HG02678 (cell line): ENCODE results near the gene EXOC3.
"Not testable (repeated sequence)": the region's sequence is repeated elsewhere in the genome, so short reads cannot be mapped to it uniquely, and the experiment has no call there.

Experiments used
- ATAC-seq: cut with Tn5 transposase; IDR thresholded peaks from one replicate; pipeline ENCODE4 v1.9.1; 2021; ENCODE audit warnings: mild to moderate bottlenecking, moderate library complexity; ENCODE audit not compliant: unreplicated experiment

EXOC3 gene

GRCh38 chr5:406041-406440 lies 36.9 kb upstream of the EXOC3 start:
- no peak for ATAC-seq

GRCh38 chr5:407051-407450 lies 35.9 kb upstream of the EXOC3 start:
- no peak for ATAC-seq

- no peak for ATAC-seq
Measured at GRCh38 chr5:407801-408268, 35.1 kb upstream of the EXOC3 start.

GRCh38 chr5:410911-411517 lies 32.0 kb upstream of the EXOC3 start:
- no peak for ATAC-seq

GRCh38 chr5:411728-412127 lies 31.2 kb upstream of the EXOC3 start:
- no peak for ATAC-seq

GRCh38 chr5:414991-415927 lies 27.7 kb upstream of the EXOC3 start:
- not testable (repeated sequence) for ATAC-seq

GRCh38 chr5:415928-416635 lies 26.9 kb upstream of the EXOC3 start:
- ATAC-seq: no peak

GRCh38 chr5:416636-416960 lies 26.4 kb upstream of the EXOC3 start:
- no peak for ATAC-seq

- no peak for ATAC-seq
Measured at GRCh38 chr5:417301-418161, 25.4 kb upstream of the EXOC3 start.

- no peak for ATAC-seq
Measured at GRCh38 chr5:418162-419121, 24.5 kb upstream of the EXOC3 start.

- no peak for ATAC-seq
Measured at GRCh38 chr5:419970-420369, 23.0 kb upstream of the EXOC3 start.

- no peak for ATAC-seq
Measured at GRCh38 chr5:420632-421286, 22.2 kb upstream of the EXOC3 start.

- ATAC-seq: no peak
Measured at GRCh38 chr5:421287-421880, 21.6 kb upstream of the EXOC3 start.

GRCh38 chr5:421901-422300 lies 21.1 kb upstream of the EXOC3 start:
- no peak for ATAC-seq

- no peak for ATAC-seq
Measured at GRCh38 chr5:422323-423232, 20.4 kb upstream of the EXOC3 start.

- ATAC-seq: no peak
Measured at GRCh38 chr5:423233-423565, 19.8 kb upstream of the EXOC3 start.

- ATAC-seq: no peak
Measured at GRCh38 chr5:423626-424261, 19.2 kb upstream of the EXOC3 start.
